Liver (tissue), 9 donors: ENCODE results near the gene PSEN2. TPM values are rescaled to one million over a fixed set of nuclear protein-coding genes. Genes with fewer than 3 reads are reported as not detected.

Experiments used
- DNase-seq: peaks from one replicate; pipeline ENCODE4 v3.0.0-alpha.2; 2017; ENCODE audit warnings: low spot score
- H3K27ac ChIP-seq, 2 donors: one replicate each; pipeline ENCODE4 v1.7.0; 2013; ENCODE audit warnings: inconsistent platforms in 2 of 2, low read length in 2 of 2, control low read depth in 1 of 2, low read depth in 1 of 2, mild to moderate bottlenecking in 1 of 2
- H3K27me3 ChIP-seq, 4 donors: one replicate each; pipeline versions ENCODE4 v1.6.1 to v1.7.0; 2013; ENCODE audit warnings: low read length in 3 of 4, inconsistent platforms in 1 of 4, mild to moderate bottlenecking in 1 of 4, moderate library complexity in 1 of 4; ENCODE audit not compliant: control insufficient read depth in 4 of 4, insufficient read depth in 4 of 4
- H3K36me3 ChIP-seq, 4 donors: one replicate each; pipeline versions ENCODE4 v1.6.1 to v1.7.0; 2013; ENCODE audit warnings: low read length in 3 of 4, mild to moderate bottlenecking in 3 of 4, low read depth in 1 of 4, moderate library complexity in 1 of 4; ENCODE audit not compliant: control insufficient read depth in 4 of 4, insufficient read depth in 3 of 4
- H3K4me1 ChIP-seq, 4 donors: one replicate each; pipeline versions ENCODE4 v1.6.1 to v1.7.0; 2013; ENCODE audit warnings: low read length in 3 of 4, mild to moderate bottlenecking in 3 of 4, moderate library complexity in 1 of 4; ENCODE audit not compliant: control insufficient read depth in 4 of 4, insufficient read depth in 4 of 4
- H3K4me3 ChIP-seq, 3 donors: one replicate each; pipeline versions ENCODE4 v1.6.1 to v1.7.0; 2013; ENCODE audit warnings: low read length in 3 of 3, control low read depth in 1 of 3, low read depth in 1 of 3, mild to moderate bottlenecking in 1 of 3
- H3K9ac ChIP-seq, 2 donors: one replicate each; pipeline ENCODE4 v1.7.0; 2013; ENCODE audit warnings: low read length in 2 of 2, mild to moderate bottlenecking in 2 of 2, moderate library complexity in 2 of 2, control low read depth in 1 of 2, low read depth in 1 of 2
- H3K9me3 ChIP-seq, 4 donors: one replicate each; pipeline versions ENCODE4 v1.6.1 to v1.7.0; 2013; ENCODE audit warnings: low read length in 3 of 4; ENCODE audit not compliant: control insufficient read depth in 4 of 4
- EGR1 ChIP-seq, 2 donors: IDR thresholded peaks; 2 replicates each; pipeline ENCODE4 v1.6.1; 2016 to 2018; ENCODE audit warnings: antibody characterized with exemption in 2 of 2, low read depth in 2 of 2
- FOXA1 ChIP-seq: IDR thresholded peaks from 2 replicates; pipeline ENCODE4 v1.6.1; 2016; ENCODE audit warnings: antibody characterized with exemption
- FOXA2 ChIP-seq: IDR thresholded peaks from 2 replicates; pipeline ENCODE4 v1.6.1; 2016; ENCODE audit warnings: antibody characterized with exemption
- GABPA ChIP-seq, 2 donors: IDR thresholded peaks in 1 of 2; conservative IDR thresholded peaks in 1 of 2; 2 replicates each; pipeline ENCODE4 v1.6.1; 2016; ENCODE audit warnings: antibody characterized with exemption in 2 of 2, mild to moderate bottlenecking in 1 of 2, moderate library complexity in 1 of 2
- HNF4A ChIP-seq, 2 donors: conservative IDR thresholded peaks; 2 replicates each; pipeline ENCODE4 v1.6.1; 2016; ENCODE audit warnings: antibody characterized with exemption in 2 of 2, mild to moderate bottlenecking in 2 of 2
- HNF4G ChIP-seq: IDR thresholded peaks from 2 replicates; pipeline ENCODE4 v1.6.1; 2016; ENCODE audit warnings: antibody characterized with exemption
- JUND ChIP-seq, 2 donors: IDR thresholded peaks; 2 replicates each; pipeline ENCODE4 v1.6.1; 2016; ENCODE audit warnings: antibody characterized with exemption in 2 of 2
- NR2F2 ChIP-seq: IDR thresholded peaks from 2 replicates; pipeline ENCODE4 v1.6.1; 2016; ENCODE audit warnings: antibody characterized with exemption
- RAD21 ChIP-seq, 2 donors: IDR thresholded peaks; 2 replicates each; pipeline ENCODE4 v1.6.1; 2016; ENCODE audit warnings: antibody characterized with exemption in 2 of 2, mild to moderate bottlenecking in 2 of 2
- RXRA ChIP-seq, 2 donors: IDR thresholded peaks; 2 replicates each; pipeline ENCODE4 v1.6.1; 2017 to 2018; ENCODE audit warnings: antibody characterized with exemption in 2 of 2, mild to moderate bottlenecking in 1 of 2
- SP1 ChIP-seq: IDR thresholded peaks from 2 replicates; pipeline ENCODE4 v1.6.1; 2018; ENCODE audit warnings: antibody characterized with exemption, mild to moderate bottlenecking
- YY1 ChIP-seq: IDR thresholded peaks from 2 replicates; pipeline ENCODE4 v1.6.1; 2016; ENCODE audit warnings: antibody characterized with exemption, mild to moderate bottlenecking
- WGBS: extraction: QIAGEN DNeasy Blood & Tissue Kit; methylation state at CpG from one replicate; pipeline ENCODE4 v1.1.7; 2013; 5-methylcytosine and 5-hydroxymethylcytosine counted together
- polyA plus RNA-seq, 2 donors: library from polyadenylated mRNA; stranded (reverse) in 1 of 2; unstranded in 1 of 2; fragments of 200-250 nt in 1 of 2; fragments of >200 nt in 1 of 2; fragmentation: Nextera tagmentation in 1 of 2; extraction: Ambion mirVana in 1 of 2; gene quantifications; one replicate each; pipeline versions ENCODE4 v1.2.1 to v1.2.3, GENCODE V29; 2013 to 2015
- total RNA-seq, 2 donors: library from RNA; depleted of rRNA; stranded (reverse); fragments of >200 nt; gene quantifications; one replicate each; pipeline ENCODE4 v1.2.3, GENCODE V29; 2014
- TF ChIP-seq, protein P1 (sequence below): IDR thresholded peaks from 2 replicates; pipeline ENCODE4 v1.6.1; 2016; ENCODE audit warnings: antibody characterized with exemption
- TF ChIP-seq, protein P2 (sequence below): IDR thresholded peaks from 2 replicates; pipeline ENCODE4 v1.6.1; 2016; ENCODE audit warnings: antibody characterized with exemption, mild to moderate bottlenecking
- TF ChIP-seq, protein P3 (sequence below): IDR thresholded peaks from 2 replicates; pipeline ENCODE4 v1.6.1; 2016; ENCODE audit warnings: antibody characterized with exemption
- TF ChIP-seq, protein P4 (sequence below): fragments of 150-350 bp; IDR thresholded peaks from 2 replicates; pipeline ENCODE4 v1.5.1; 2017; ENCODE audit warnings: improper control_type of control experiment, low read depth, low read length; ENCODE audit not compliant: missing input control
- donor health status: healthy.
- donor health status: healthy.
- donor health status: healthy.
- donor health status: healthy.
- donor health status: healthy.

PSEN2 gene
- total and polyA plus RNA-seq, 4 donors = 6.9 to 19.0 (median 10.8) TPM

DNA sequence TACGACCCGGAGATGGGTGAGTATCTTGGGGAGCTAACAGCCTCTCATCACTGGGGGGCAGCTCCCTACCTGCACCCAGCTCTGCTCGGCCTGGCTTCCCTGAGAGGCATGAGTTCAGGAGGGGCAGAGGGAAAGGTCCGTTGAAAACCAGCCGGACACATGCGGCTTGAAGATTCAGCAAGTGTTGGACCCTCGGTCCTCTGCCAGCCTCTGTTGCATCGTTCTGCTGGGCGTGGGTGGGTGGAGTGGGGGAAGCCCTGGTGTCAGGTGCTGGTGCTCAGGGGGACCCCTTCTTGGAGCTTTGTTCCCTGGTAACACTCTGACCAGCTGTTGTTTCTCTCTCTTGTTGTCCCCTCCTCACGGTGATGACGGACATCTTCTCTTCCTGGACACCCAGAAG is 20.9 kb downstream of the PSEN2 start:
- H3K9ac ChIP-seq = no peak overlapping the region
- WGBS = 94% methylated on average over 11 of the region's 11 CpGs
- H3K4me1 ChIP-seq = peaks cover 0 to 3% (median 0%) of the 10 kb centered on the region in 4 donors
- H3K4me3 ChIP-seq = no peak overlapping the region
- no peak for TF ChIP-seq SP1
- TF ChIP-seq HNF4G = no peak
- TF ChIP-seq HNF4A (conservative IDR thresholded peaks at IDR 0.05) = no peak
- TF ChIP-seq, protein P1, sequence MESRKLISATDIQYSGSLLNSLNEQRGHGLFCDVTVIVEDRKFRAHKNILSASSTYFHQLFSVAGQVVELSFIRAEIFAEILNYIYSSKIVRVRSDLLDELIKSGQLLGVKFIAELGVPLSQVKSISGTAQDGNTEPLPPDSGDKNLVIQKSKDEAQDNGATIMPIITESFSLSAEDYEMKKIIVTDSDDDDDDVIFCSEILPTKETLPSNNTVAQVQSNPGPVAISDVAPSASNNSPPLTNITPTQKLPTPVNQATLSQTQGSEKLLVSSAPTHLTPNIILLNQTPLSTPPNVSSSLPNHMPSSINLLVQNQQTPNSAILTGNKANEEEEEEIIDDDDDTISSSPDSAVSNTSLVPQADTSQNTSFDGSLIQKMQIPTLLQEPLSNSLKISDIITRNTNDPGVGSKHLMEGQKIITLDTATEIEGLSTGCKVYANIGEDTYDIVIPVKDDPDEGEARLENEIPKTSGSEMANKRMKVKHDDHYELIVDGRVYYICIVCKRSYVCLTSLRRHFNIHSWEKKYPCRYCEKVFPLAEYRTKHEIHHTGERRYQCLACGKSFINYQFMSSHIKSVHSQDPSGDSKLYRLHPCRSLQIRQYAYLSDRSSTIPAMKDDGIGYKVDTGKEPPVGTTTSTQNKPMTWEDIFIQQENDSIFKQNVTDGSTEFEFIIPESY = no peak
- no peak for TF ChIP-seq RAD21 (IDR thresholded peaks at IDR 0.05)
- TF ChIP-seq NR2F2 = no peak
- TF ChIP-seq, protein P2, sequence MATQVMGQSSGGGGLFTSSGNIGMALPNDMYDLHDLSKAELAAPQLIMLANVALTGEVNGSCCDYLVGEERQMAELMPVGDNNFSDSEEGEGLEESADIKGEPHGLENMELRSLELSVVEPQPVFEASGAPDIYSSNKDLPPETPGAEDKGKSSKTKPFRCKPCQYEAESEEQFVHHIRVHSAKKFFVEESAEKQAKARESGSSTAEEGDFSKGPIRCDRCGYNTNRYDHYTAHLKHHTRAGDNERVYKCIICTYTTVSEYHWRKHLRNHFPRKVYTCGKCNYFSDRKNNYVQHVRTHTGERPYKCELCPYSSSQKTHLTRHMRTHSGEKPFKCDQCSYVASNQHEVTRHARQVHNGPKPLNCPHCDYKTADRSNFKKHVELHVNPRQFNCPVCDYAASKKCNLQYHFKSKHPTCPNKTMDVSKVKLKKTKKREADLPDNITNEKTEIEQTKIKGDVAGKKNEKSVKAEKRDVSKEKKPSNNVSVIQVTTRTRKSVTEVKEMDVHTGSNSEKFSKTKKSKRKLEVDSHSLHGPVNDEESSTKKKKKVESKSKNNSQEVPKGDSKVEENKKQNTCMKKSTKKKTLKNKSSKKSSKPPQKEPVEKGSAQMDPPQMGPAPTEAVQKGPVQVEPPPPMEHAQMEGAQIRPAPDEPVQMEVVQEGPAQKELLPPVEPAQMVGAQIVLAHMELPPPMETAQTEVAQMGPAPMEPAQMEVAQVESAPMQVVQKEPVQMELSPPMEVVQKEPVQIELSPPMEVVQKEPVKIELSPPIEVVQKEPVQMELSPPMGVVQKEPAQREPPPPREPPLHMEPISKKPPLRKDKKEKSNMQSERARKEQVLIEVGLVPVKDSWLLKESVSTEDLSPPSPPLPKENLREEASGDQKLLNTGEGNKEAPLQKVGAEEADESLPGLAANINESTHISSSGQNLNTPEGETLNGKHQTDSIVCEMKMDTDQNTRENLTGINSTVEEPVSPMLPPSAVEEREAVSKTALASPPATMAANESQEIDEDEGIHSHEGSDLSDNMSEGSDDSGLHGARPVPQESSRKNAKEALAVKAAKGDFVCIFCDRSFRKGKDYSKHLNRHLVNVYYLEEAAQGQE = no peak
- TF ChIP-seq EGR1 (IDR thresholded peaks at IDR 0.05; ENCODE audit: low read depth in 2 of 2) = no peak
- no peak for TF ChIP-seq YY1
- TF ChIP-seq, protein P3, sequence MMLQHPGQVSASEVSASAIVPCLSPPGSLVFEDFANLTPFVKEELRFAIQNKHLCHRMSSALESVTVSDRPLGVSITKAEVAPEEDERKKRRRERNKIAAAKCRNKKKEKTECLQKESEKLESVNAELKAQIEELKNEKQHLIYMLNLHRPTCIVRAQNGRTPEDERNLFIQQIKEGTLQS = no peak
- H3K36me3 ChIP-seq = peaks cover 7 to 50% (median 20%) of the 10 kb centered on the region in 4 donors
- no peaks in the 10 kb centered on the region for H3K27me3 ChIP-seq
- DNase-seq = no peak
- no peak overlapping the region for H3K27ac ChIP-seq
- H3K9me3 ChIP-seq = no peaks in the 10 kb centered on the region

DNA sequence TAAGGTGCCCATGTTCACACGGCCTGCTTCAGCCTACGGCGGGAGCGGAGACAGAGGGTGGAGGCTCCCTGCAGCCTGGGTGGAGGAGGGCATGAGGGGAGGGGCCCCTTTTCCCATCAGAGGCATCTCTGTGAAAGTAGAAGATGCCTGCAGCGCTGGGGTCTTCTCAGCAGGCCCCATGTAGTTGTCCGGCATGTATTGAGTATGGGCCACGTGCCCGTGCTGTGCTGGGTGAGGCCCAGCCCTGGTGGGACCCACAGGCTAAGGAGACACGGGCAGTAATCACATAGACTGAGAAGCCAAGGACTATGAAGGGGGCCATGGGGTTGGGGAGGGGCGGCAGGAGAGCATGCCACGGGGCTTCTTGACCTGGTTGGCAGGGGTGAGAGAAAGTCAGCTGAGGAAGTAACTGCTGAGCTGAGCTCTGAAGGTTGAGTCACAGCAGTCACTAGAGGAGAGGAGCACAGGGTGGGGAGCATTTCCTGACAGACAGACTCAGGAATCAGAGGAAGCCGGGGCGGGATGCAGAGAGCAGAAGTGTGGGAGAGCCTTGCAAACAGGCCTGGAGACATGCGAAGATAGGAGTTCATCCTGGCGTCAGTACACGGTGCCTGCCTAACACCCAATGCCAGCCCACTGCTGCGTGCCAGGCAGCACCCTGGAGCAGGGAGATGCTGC is 21.6 kb downstream of the PSEN2 start:
- WGBS = 87% methylated on average over 17 of the region's 17 CpGs
- Histone ChIP-seq H3K9me3 (no peaks in the 10 kb centered on the region), H3K9ac (no peak overlapping the region), H3K27me3 (no peaks in the 10 kb centered on the region), H3K4me3 (no peak overlapping the region), H3K27ac (no peak overlapping the region), H3K36me3 (peaks cover 7 to 50% (median 20%) of the 10 kb centered on the region in 4 donors), H3K4me1 (peaks cover 0 to 3% (median 0%) of the 10 kb centered on the region in 4 donors)
- no peak for DNase-seq
- TF ChIP-seq RAD21 (IDR thresholded peaks at IDR 0.05) (no peak), HNF4A (conservative IDR thresholded peaks at IDR 0.05) (no peak), YY1 (no peak), JUND (IDR thresholded peaks at IDR 0.05) (no peak), NR2F2 (no peak), GABPA (IDR thresholded peaks at IDR 0.05 in 1 of 2, conservative IDR thresholded peaks at IDR 0.05 in 1 of 2) (no peak), FOXA2 (no peak), HNF4G (no peak), RXRA (IDR thresholded peaks at IDR 0.05) (no peak), FOXA1 (no peak), SP1 (no peak), EGR1 (IDR thresholded peaks at IDR 0.05; ENCODE audit: low read depth in 2 of 2) (no peak)
- TF ChIP-seq, protein P1 = no peak
- TF ChIP-seq, protein P4, sequence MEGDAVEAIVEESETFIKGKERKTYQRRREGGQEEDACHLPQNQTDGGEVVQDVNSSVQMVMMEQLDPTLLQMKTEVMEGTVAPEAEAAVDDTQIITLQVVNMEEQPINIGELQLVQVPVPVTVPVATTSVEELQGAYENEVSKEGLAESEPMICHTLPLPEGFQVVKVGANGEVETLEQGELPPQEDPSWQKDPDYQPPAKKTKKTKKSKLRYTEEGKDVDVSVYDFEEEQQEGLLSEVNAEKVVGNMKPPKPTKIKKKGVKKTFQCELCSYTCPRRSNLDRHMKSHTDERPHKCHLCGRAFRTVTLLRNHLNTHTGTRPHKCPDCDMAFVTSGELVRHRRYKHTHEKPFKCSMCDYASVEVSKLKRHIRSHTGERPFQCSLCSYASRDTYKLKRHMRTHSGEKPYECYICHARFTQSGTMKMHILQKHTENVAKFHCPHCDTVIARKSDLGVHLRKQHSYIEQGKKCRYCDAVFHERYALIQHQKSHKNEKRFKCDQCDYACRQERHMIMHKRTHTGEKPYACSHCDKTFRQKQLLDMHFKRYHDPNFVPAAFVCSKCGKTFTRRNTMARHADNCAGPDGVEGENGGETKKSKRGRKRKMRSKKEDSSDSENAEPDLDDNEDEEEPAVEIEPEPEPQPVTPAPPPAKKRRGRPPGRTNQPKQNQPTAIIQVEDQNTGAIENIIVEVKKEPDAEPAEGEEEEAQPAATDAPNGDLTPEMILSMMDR = no peak
- TF ChIP-seq, protein P3 = no peak
- TF ChIP-seq, protein P2 = no peak
